HEK293 (cell line): Measurements from ENCODE around the gene CCL16.

Source experiments
- CTCF ChIA-PET: fragments of 350-600 bp; formaldehyde crosslinking; extraction: SDS; loops from one replicate; lab custom pipeline; 2021; ENCODE audit warnings: antibody characterized with exemption; lab: Yijun Ruan, JAX
- POLR2A ChIA-PET: fragments of 300-600 bp; formaldehyde crosslinking; extraction: SDS; loops from one replicate; lab custom pipeline; 2020; ENCODE audit warnings: antibody characterized with exemption, inconsistent platforms; lab: Yijun Ruan, JAX
- H3K27ac ChIP-seq: fragments of 200-500 bp; sonication (Bioruptor generic); 2 replicates; pipeline ENCODE4 v1.5.1; 2014; ENCODE audit warnings: low read depth, low read length, control low read depth, inconsistent platforms; ENCODE audit errors: extremely low read depth
- H3K36me3 ChIP-seq, 2 experiments: fragments of 200-500 bp in 1 of 2; sonication (Bioruptor generic) in 1 of 2; 1 replicate in 1 of 2; 2 replicates in 1 of 2; pipeline ENCODE4 v1.5.1; 2014 to 2017; ENCODE audit warnings: inconsistent platforms in 2 of 2, low read length in 2 of 2; ENCODE audit not compliant: control insufficient read depth in 2 of 2, insufficient read depth in 1 of 2
- H3K4me1 ChIP-seq: fragments of 200-500 bp; sonication (Bioruptor generic); 2 replicates; pipeline ENCODE4 v1.5.1; 2014; ENCODE audit warnings: mild to moderate bottlenecking, low read length, inconsistent platforms; ENCODE audit not compliant: control insufficient read depth, insufficient read depth
- H3K4me3 ChIP-seq: 2 replicates; pipeline ENCODE4 v1.5.1; 2011; ENCODE audit warnings: low read depth, mild to moderate bottlenecking, control low read depth, low read length, moderate library complexity
- H3K9me3 ChIP-seq: fragments of 200-500 bp; sonication (Bioruptor generic); 2 replicates; pipeline ENCODE4 v1.5.1; 2014; ENCODE audit warnings: low read depth, low read length, inconsistent platforms; ENCODE audit not compliant: control insufficient read depth, insufficient read depth
- OVOL3 ChIP-seq: fragments of 450-650 bp; formaldehyde crosslinking; IDR thresholded peaks from 2 replicates; pipeline ENCODE4 v1.5.1; 2016; ENCODE audit warnings: missing biosample characterization, missing genetic modification characterization
- RBAK ChIP-seq: fragments of 450-650 bp; formaldehyde crosslinking; IDR thresholded peaks from 2 replicates; pipeline ENCODE4 v1.5.1; 2016; ENCODE audit warnings: missing biosample characterization, missing genetic modification characterization
- TRIM28 ChIP-seq: IDR thresholded peaks from 2 replicates; pipeline ENCODE4 v1.6.1; 2011; ENCODE audit warnings: low read length, control low read depth, borderline replicate concordance
- ZBTB1 ChIP-seq: fragments of 450-650 bp; formaldehyde crosslinking; IDR thresholded peaks from 2 replicates; pipeline ENCODE4 v1.5.1; 2016; ENCODE audit warnings: missing biosample characterization, missing genetic modification characterization
- ZNF132 ChIP-seq: fragments of 450-650 bp; formaldehyde crosslinking; IDR thresholded peaks from 2 replicates; pipeline ENCODE4 v1.5.1; 2017; ENCODE audit warnings: missing biosample characterization, missing genetic modification characterization, borderline replicate concordance
- ZNF24 ChIP-seq: fragments of 450-650 bp; formaldehyde crosslinking; IDR thresholded peaks from 2 replicates; pipeline ENCODE4 v1.5.1; 2016; ENCODE audit warnings: missing biosample characterization, missing genetic modification characterization
- ZNF354C ChIP-seq: fragments of 450-650 bp; formaldehyde crosslinking; IDR thresholded peaks from 2 replicates; pipeline ENCODE4 v1.5.1; 2016; ENCODE audit warnings: missing biosample characterization, missing genetic modification characterization, low read depth, borderline replicate concordance
- ZNF398 ChIP-seq: fragments of 450-650 bp; formaldehyde crosslinking; IDR thresholded peaks from 2 replicates; pipeline ENCODE4 v1.5.1; 2017; ENCODE audit warnings: missing biosample characterization, missing genetic modification characterization
- ZNF48 ChIP-seq: fragments of 450-650 bp; formaldehyde crosslinking; IDR thresholded peaks from 2 replicates; pipeline ENCODE4 v1.5.1; 2016; ENCODE audit warnings: missing biosample characterization, missing genetic modification characterization
- ZNF560 ChIP-seq: fragments of 450-650 bp; formaldehyde crosslinking; IDR thresholded peaks from 2 replicates; pipeline ENCODE4 v1.5.1; 2017; ENCODE audit warnings: missing biosample characterization, missing genetic modification characterization, borderline replicate concordance
- ZNF704 ChIP-seq: fragments of 450-650 bp; formaldehyde crosslinking; IDR thresholded peaks from 2 replicates; pipeline ENCODE4 v1.5.1; 2016; ENCODE audit warnings: missing biosample characterization, missing genetic modification characterization
- ZNF76 ChIP-seq: fragments of 450-650 bp; formaldehyde crosslinking; IDR thresholded peaks from 2 replicates; pipeline ENCODE4; 2016; ENCODE audit warnings: low read depth, missing biosample characterization, missing genetic modification characterization, borderline replicate concordance
- ZSCAN18 ChIP-seq: fragments of 450-650 bp; formaldehyde crosslinking; IDR thresholded peaks from 2 replicates; pipeline ENCODE4 v1.5.1; 2016; ENCODE audit warnings: missing biosample characterization, missing genetic modification characterization
- TF ChIP-seq, protein P1 (sequence below): fragments of 450-650 bp; formaldehyde crosslinking; IDR thresholded peaks from 2 replicates; pipeline ENCODE4 v1.5.1; 2016; ENCODE audit warnings: missing biosample characterization, missing genetic modification characterization
- TF ChIP-seq, protein P2 (sequence below): IDR thresholded peaks from 2 replicates; pipeline ENCODE4 v1.6.1; 2011; ENCODE audit warnings: mild to moderate bottlenecking, low read depth, low read length, borderline replicate concordance
- TF ChIP-seq, protein P3 (sequence below): fragments of 450-650 bp; formaldehyde crosslinking; IDR thresholded peaks from 2 replicates; pipeline ENCODE4 v1.5.1; 2016; ENCODE audit warnings: missing biosample characterization, missing genetic modification characterization, borderline replicate concordance

Gene CCL16

DNA sequence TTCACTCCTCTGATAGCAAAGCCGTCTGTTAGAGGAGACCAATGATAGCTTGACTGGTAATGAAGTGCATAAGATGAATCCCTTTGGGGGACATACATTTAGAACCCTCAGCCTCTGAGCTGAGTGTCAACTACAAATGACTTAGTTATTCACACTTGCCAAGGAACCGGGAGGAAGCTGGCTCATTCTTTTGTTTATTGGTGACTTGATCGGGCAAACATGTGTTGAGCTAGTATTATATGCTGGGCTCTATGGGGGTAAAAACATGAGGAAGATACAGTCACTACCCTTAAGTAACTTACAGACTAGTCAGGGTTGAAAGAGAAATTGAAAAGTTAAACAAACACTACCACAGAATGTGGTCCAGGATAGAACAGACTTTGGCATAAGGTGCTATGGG lies 3.0 kb downstream of the CCL16 start:
- Histone ChIP-seq H3K36me3 (no peaks in the 10 kb centered on the region), H3K4me3 (no peak overlapping the region), H3K27ac (no peak overlapping the region), H3K9me3 (no peaks in the 10 kb centered on the region), H3K4me1 (no peaks in the 10 kb centered on the region)
- POLR2A ChIA-PET: interaction anchor here (0.7 kb wide), 1 partner anchor 504 kb away, joined by 3 read pairs; no protein-coding TSS in a partner anchor
- CTCF ChIA-PET: interaction anchor here (0.5 to 5.6 kb wide), 9 partner anchors 9 to 1405 kb away, joined by 3 to 165 read pairs (median 6); no protein-coding TSS in a partner anchor
- TF ChIP-seq ZNF560 (tag by site-specific recombination): no peak
- TF ChIP-seq ZSCAN18 (tag by site-specific recombination): no peak
- TF ChIP-seq, protein P1, sequence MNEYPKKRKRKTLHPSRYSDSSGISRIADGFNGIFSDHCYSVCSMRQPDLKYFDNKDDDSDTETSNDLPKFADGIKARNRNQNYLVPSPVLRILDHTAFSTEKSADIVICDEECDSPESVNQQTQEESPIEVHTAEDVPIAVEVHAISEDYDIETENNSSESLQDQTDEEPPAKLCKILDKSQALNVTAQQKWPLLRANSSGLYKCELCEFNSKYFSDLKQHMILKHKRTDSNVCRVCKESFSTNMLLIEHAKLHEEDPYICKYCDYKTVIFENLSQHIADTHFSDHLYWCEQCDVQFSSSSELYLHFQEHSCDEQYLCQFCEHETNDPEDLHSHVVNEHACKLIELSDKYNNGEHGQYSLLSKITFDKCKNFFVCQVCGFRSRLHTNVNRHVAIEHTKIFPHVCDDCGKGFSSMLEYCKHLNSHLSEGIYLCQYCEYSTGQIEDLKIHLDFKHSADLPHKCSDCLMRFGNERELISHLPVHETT: no peak
- TF ChIP-seq, protein P2, sequence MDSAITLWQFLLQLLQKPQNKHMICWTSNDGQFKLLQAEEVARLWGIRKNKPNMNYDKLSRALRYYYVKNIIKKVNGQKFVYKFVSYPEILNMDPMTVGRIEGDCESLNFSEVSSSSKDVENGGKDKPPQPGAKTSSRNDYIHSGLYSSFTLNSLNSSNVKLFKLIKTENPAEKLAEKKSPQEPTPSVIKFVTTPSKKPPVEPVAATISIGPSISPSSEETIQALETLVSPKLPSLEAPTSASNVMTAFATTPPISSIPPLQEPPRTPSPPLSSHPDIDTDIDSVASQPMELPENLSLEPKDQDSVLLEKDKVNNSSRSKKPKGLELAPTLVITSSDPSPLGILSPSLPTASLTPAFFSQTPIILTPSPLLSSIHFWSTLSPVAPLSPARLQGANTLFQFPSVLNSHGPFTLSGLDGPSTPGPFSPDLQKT: no peak
- no peak for TF ChIP-seq ZNF48
- TF ChIP-seq, protein P3, sequence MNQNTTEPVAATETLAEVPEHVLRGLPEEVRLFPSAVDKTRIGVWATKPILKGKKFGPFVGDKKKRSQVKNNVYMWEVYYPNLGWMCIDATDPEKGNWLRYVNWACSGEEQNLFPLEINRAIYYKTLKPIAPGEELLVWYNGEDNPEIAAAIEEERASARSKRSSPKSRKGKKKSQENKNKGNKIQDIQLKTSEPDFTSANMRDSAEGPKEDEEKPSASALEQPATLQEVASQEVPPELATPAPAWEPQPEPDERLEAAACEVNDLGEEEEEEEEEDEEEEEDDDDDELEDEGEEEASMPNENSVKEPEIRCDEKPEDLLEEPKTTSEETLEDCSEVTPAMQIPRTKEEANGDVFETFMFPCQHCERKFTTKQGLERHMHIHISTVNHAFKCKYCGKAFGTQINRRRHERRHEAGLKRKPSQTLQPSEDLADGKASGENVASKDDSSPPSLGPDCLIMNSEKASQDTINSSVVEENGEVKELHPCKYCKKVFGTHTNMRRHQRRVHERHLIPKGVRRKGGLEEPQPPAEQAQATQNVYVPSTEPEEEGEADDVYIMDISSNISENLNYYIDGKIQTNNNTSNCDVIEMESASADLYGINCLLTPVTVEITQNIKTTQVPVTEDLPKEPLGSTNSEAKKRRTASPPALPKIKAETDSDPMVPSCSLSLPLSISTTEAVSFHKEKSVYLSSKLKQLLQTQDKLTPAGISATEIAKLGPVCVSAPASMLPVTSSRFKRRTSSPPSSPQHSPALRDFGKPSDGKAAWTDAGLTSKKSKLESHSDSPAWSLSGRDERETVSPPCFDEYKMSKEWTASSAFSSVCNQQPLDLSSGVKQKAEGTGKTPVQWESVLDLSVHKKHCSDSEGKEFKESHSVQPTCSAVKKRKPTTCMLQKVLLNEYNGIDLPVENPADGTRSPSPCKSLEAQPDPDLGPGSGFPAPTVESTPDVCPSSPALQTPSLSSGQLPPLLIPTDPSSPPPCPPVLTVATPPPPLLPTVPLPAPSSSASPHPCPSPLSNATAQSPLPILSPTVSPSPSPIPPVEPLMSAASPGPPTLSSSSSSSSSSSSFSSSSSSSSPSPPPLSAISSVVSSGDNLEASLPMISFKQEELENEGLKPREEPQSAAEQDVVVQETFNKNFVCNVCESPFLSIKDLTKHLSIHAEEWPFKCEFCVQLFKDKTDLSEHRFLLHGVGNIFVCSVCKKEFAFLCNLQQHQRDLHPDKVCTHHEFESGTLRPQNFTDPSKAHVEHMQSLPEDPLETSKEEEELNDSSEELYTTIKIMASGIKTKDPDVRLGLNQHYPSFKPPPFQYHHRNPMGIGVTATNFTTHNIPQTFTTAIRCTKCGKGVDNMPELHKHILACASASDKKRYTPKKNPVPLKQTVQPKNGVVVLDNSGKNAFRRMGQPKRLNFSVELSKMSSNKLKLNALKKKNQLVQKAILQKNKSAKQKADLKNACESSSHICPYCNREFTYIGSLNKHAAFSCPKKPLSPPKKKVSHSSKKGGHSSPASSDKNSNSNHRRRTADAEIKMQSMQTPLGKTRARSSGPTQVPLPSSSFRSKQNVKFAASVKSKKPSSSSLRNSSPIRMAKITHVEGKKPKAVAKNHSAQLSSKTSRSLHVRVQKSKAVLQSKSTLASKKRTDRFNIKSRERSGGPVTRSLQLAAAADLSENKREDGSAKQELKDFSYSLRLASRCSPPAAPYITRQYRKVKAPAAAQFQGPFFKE: no peak
- TF ChIP-seq RBAK (tag by site-specific recombination): no peak
- no peak for TF ChIP-seq ZNF24 (tag by site-specific recombination)
- TF ChIP-seq ZBTB1 (tag by site-specific recombination): no peak
- no peak for TF ChIP-seq ZNF398 (tag by site-specific recombination)
- no peak for TF ChIP-seq TRIM28
- no peak for TF ChIP-seq ZNF76
- TF ChIP-seq OVOL3: no peak
- no peak for TF ChIP-seq ZNF354C
- TF ChIP-seq ZNF704: no peak
- no peak for TF ChIP-seq ZNF132 (tag by site-specific recombination)
